ENCODE results near the gene LRP6. TPM values are rescaled to one million over a fixed set of nuclear protein-coding genes. Genes with fewer than 3 reads are reported as not detected.

The LRP6 gene
- total RNA-seq, 1 experiment from 2014 or later: 15.5 TPM

DNA sequence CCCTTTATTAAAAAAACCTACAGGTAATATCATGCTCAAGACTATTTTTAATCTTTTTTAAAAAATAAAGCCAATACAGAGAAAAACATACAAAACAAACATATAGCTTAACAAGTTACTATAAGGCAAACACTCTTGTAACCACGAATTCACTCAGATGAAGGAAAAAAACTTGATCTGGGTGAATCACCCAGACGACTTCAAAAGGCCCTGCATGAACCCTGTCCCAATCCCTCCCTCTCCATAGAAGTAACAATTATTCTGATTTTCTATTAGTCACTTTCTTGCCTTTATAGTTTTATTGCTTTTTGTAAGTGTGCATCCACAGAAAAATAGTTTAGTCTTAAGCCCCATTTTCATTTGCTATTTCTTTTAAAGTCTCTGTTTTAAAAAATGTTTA is 72.6 kb downstream of the LRP6 start:
- Histone ChIP-seq H3K4me1 (ENCODE audit: insufficient read depth, low read length) (peaks cover 15% of the 10 kb centered on the region), H3K27ac (ENCODE audit: low read length) (no peak overlapping the region), H3K9me2 (replicated peaks; ENCODE audit: low read length) (no peaks in the 10 kb centered on the region), H3K4me3 (ENCODE audit: low read length) (no peak overlapping the region), H3K9ac (ENCODE audit: low read length) (no peak overlapping the region), H3K36me3 (ENCODE audit: low read depth, low read length) (no peaks in the 10 kb centered on the region), H3K4me2 (ENCODE audit: low read length) (peak overlapping the region; percentile 22; the same call in 1 of the 2 replicates), H4K20me1 (ENCODE audit: low read length) (peaks cover 7% of the 10 kb centered on the region; the same call in 1 of the 2 replicates), H2AFZ (ENCODE audit: low read length) (no peak overlapping the region), H3K9me3 (ENCODE audit: low read length) (no peaks in the 10 kb centered on the region), H3K27me3 (ENCODE audit: low read length) (no peaks in the 10 kb centered on the region), H3F3A (ENCODE audit: low read length, unreplicated experiment) (no peaks in the 10 kb centered on the region), H3K79me2 (ENCODE audit: low read length) (peaks cover 18% of the 10 kb centered on the region)
- peak; percentile 92 for ATAC-seq
- POLR2A ChIA-PET (ENCODE audit: unreplicated experiment): no interaction called here
- intact Hi-C loops (cut with micrococcal nuclease): no loop called here
- no peak for TF ChIP-seq EZH2 (IDR thresholded peaks at IDR 0.05; ENCODE audit: low read length, unreplicated experiment)
- TF ChIP-seq EZH2phosphoT487 (IDR thresholded peaks at IDR 0.05; ENCODE audit: borderline replicate concordance, low read length): no peak
- TF ChIP-seq, protein P1, sequence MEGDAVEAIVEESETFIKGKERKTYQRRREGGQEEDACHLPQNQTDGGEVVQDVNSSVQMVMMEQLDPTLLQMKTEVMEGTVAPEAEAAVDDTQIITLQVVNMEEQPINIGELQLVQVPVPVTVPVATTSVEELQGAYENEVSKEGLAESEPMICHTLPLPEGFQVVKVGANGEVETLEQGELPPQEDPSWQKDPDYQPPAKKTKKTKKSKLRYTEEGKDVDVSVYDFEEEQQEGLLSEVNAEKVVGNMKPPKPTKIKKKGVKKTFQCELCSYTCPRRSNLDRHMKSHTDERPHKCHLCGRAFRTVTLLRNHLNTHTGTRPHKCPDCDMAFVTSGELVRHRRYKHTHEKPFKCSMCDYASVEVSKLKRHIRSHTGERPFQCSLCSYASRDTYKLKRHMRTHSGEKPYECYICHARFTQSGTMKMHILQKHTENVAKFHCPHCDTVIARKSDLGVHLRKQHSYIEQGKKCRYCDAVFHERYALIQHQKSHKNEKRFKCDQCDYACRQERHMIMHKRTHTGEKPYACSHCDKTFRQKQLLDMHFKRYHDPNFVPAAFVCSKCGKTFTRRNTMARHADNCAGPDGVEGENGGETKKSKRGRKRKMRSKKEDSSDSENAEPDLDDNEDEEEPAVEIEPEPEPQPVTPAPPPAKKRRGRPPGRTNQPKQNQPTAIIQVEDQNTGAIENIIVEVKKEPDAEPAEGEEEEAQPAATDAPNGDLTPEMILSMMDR (conservative IDR thresholded peaks at IDR 0.05; ENCODE audit: low read depth, low read length): no peak
- peak; percentile 64 for DNase-seq
- CTCF ChIA-PET: no interaction called here
- no TSS peak for BruUV-seq (replicated peaks)

DNA sequence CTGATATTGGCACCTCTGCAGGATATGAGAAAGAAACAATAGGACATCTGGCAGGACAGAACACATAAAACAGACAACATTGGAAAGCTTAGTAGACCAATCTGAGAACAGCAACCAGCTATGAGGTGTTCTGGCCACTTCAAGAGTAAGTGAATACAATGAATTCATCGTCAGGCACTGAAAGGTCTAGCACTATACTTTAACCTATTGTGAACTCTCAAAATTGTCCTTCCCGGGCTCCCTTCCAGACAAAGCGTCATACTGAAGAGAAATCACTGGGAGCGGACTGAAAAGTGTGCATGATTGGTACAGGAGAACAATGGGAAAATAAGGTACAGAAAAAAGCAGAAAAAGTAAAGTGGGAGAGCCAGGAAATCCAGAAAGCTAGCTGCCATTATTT is 75.8 kb downstream of the LRP6 start:
- intact Hi-C loops (cut with micrococcal nuclease): no loop called here
- TF ChIP-seq EZH2phosphoT487 (IDR thresholded peaks at IDR 0.05; ENCODE audit: borderline replicate concordance, low read length): no peak
- ChIA-PET POLR2A (ENCODE audit: unreplicated experiment) (no interaction called here), CTCF (no interaction called here)
- Histone ChIP-seq H3K4me2 (ENCODE audit: low read length) (no peak overlapping the region), H3K4me3 (ENCODE audit: low read length) (no peak overlapping the region), H3K36me3 (ENCODE audit: low read depth, low read length) (no peaks in the 10 kb centered on the region), H3K9ac (ENCODE audit: low read length) (no peak overlapping the region), H2AFZ (ENCODE audit: low read length) (no peak overlapping the region), H3K79me2 (ENCODE audit: low read length) (peaks cover 18% of the 10 kb centered on the region), H3F3A (ENCODE audit: low read length, unreplicated experiment) (no peaks in the 10 kb centered on the region), H3K9me3 (ENCODE audit: low read length) (no peaks in the 10 kb centered on the region), H3K27me3 (ENCODE audit: low read length) (no peaks in the 10 kb centered on the region), H3K4me1 (ENCODE audit: insufficient read depth, low read length) (peaks cover 15% of the 10 kb centered on the region), H3K27ac (ENCODE audit: low read length) (no peak overlapping the region), H4K20me1 (ENCODE audit: low read length) (peaks cover 7% of the 10 kb centered on the region; the same call in 1 of the 2 replicates), H3K9me2 (replicated peaks; ENCODE audit: low read length) (no peaks in the 10 kb centered on the region)
- BruUV-seq (replicated peaks): no TSS peak
- ATAC-seq (no peak), DNase-seq (no peak)

DNA sequence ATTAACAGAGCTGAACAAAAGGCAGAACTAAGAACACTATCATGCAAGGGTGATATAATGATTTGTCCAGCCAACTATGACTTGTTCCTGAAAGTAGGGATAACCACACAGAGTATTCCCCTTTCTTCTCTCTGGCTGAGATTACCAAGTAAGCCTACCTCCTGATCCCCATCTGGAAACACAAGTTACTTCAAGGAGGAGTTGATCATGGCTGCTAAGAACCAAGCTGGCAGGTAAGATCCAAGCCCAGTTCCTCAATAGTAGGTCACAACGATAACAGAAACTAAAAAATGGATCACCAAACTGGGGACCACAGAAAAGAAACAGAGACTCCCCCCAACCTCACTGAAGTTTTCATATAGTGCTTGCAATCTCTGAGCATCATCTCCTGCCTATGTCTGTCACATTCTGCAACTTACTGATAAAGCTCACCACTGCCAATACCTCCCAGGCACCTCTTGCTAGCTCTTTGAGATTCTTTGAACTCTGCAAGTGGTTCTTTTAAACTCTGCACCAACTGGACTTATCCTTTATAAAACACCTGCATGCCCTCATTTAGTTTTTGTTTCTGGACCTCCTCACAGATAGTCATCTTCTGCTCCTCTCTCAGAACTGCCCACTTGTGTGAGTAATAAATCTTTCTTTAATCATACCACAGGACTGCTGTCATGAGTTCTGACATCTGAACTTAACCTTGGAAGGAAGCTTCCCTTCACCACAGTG is 76.6 kb downstream of the LRP6 start:
- Histone ChIP-seq H3K9me3 (ENCODE audit: low read length) (no peaks in the 10 kb centered on the region), H3K4me3 (ENCODE audit: low read length) (no peak overlapping the region), H2AFZ (ENCODE audit: low read length) (no peak overlapping the region), H3K9me2 (replicated peaks; ENCODE audit: low read length) (no peaks in the 10 kb centered on the region), H3K27ac (ENCODE audit: low read length) (no peak overlapping the region), H3K9ac (ENCODE audit: low read length) (no peak overlapping the region), H4K20me1 (ENCODE audit: low read length) (peaks cover 7% of the 10 kb centered on the region; the same call in 1 of the 2 replicates), H3K4me1 (ENCODE audit: insufficient read depth, low read length) (peaks cover 15% of the 10 kb centered on the region), H3F3A (ENCODE audit: low read length, unreplicated experiment) (no peaks in the 10 kb centered on the region), H3K4me2 (ENCODE audit: low read length) (no peak overlapping the region), H3K36me3 (ENCODE audit: low read depth, low read length) (no peaks in the 10 kb centered on the region), H3K79me2 (ENCODE audit: low read length) (peaks cover 18% of the 10 kb centered on the region), H3K27me3 (ENCODE audit: low read length) (no peaks in the 10 kb centered on the region)
- CTCF ChIA-PET: no interaction called here
- ATAC-seq: no peak
- intact Hi-C loops (cut with micrococcal nuclease): no loop called here
- POLR2A ChIA-PET (ENCODE audit: unreplicated experiment): no interaction called here
- DNase-seq: no peak
- TF ChIP-seq EZH2phosphoT487 (IDR thresholded peaks at IDR 0.05; ENCODE audit: borderline replicate concordance, low read length): no peak
- TF ChIP-seq EZH2 (IDR thresholded peaks at IDR 0.05; ENCODE audit: low read length, unreplicated experiment): no peak
- BruUV-seq (replicated peaks): no TSS peak

Data from PC-3 (cell line).